GM12878 (cell line): Measurements from ENCODE around the gene COL11A2. TPM values are rescaled to one million over a fixed set of nuclear protein-coding genes. Genes with fewer than 3 reads are reported as not detected.

ENCODE experiments used
- ATAC-seq: fragments of 200-7000 bp; cut with Tn5 transposase; 3 replicates; pipeline ENCODE4 v1.9.1; 2020; ENCODE audit warnings: mild to moderate bottlenecking, moderate library complexity
- BruUV-seq: library from RNA; stranded (reverse); fragments of 400-500 nt; replicated peaks from 2 replicates; lab custom pipeline; 2021; lab: Mats Ljungman, UMichigan
- CTCF ChIA-PET: fragments of 300-600 bp; sonication (Branson Sonifier 250); formaldehyde crosslinking; extraction: SDS; loops from one replicate; lab custom pipeline; 2021; ENCODE audit warnings: inconsistent platforms; lab: Yijun Ruan, JAX
- POLR2A ChIA-PET: fragments of 350-600 bp; formaldehyde crosslinking; extraction: SDS; loops from one replicate; lab custom pipeline; 2021; ENCODE audit warnings: inconsistent platforms; lab: Charles Lee
- RAD21 ChIA-PET: fragments of 300-600 bp; sonication (Branson Sonifier 250); formaldehyde crosslinking; loops from one replicate; lab custom pipeline; 2023; ENCODE audit warnings: antibody characterized with exemption; ENCODE audit not compliant: unreplicated experiment; lab: Charles Lee
- SMC1A ChIA-PET: fragments of 300-600 bp; sonication (Branson Sonifier 250); formaldehyde crosslinking; loops from one replicate; lab custom pipeline; 2023; ENCODE audit not compliant: unreplicated experiment, uncharacterized antibody; lab: Charles Lee
- DNase-seq: peaks from one replicate; pipeline ENCODE4 v3.0.0-alpha.2; 2011; ENCODE audit warnings: low read depth, low spot score
- FAIRE-seq: peaks from 3 replicates; lab custom pipeline; 2011; peaks lifted over from hg19 to GRCh38; lab: Jason Lieb, UNC
- H2AFZ ChIP-seq: 2 replicates; pipeline ENCODE4 v1.6.0; 2011; ENCODE audit warnings: low read depth, low read length, control low read depth; ENCODE audit not compliant: control insufficient read depth
- H3K27ac ChIP-seq: 2 replicates; pipeline ENCODE4 v1.5.1; 2011; ENCODE audit warnings: control low read depth; ENCODE audit not compliant: control insufficient read depth, insufficient read depth
- H3K27me3 ChIP-seq, 2 experiments: replicated peaks in 1 of 2; 2 replicates each; pipeline versions ENCODE4 v1.6.0 to v1.6.1; 2011; ENCODE audit warnings: low read length in 1 of 2; ENCODE audit not compliant: control insufficient read depth in 2 of 2, insufficient read depth in 2 of 2
- H3K36me3 ChIP-seq, 2 experiments: 2 replicates each; pipeline ENCODE4 v1.5.1; 2011; ENCODE audit warnings: low read length in 1 of 2; ENCODE audit not compliant: control insufficient read depth in 2 of 2, insufficient read depth in 2 of 2
- H3K4me1 ChIP-seq: 2 replicates; pipeline ENCODE4 v1.6.1; 2011; ENCODE audit warnings: mild to moderate bottlenecking, low read length, moderate library complexity, mixed read lengths; ENCODE audit not compliant: control insufficient read depth, insufficient read depth
- H3K4me2 ChIP-seq: 2 replicates; pipeline ENCODE4 v1.6.0; 2011; ENCODE audit warnings: control low read depth; ENCODE audit not compliant: control insufficient read depth, insufficient read depth
- H3K4me3 ChIP-seq: fragments of 200-600 bp; sonication (generic); 2 replicates; pipeline ENCODE4 v1.5.1; 2016
- H3K79me2 ChIP-seq: 2 replicates; pipeline ENCODE4 v1.6.0; 2011; ENCODE audit warnings: low read length; ENCODE audit not compliant: control insufficient read depth, insufficient read depth
- H3K9ac ChIP-seq: 2 replicates; pipeline ENCODE4 v1.8.0; 2011; ENCODE audit warnings: low read length, control low read depth, mixed read lengths; ENCODE audit not compliant: control insufficient read depth, insufficient read depth
- H3K9me3 ChIP-seq: replicated peaks from 3 replicates; pipeline ENCODE4 v1.5.1; 2011; ENCODE audit warnings: mild to moderate bottlenecking, low read length; ENCODE audit not compliant: control insufficient read depth, insufficient read depth
- H4K20me1 ChIP-seq: 2 replicates; pipeline ENCODE4 v1.6.0; 2011; ENCODE audit not compliant: control insufficient read depth, insufficient read depth
- ASH2L ChIP-seq: fragments of 300-600, 200-600 bp; sonication (generic); IDR thresholded peaks from 2 replicates; pipeline ENCODE4 v1.6.1; 2017; ENCODE audit warnings: low read depth, mild to moderate bottlenecking, borderline replicate concordance
- BCL3 ChIP-seq: IDR thresholded peaks from 2 replicates; pipeline ENCODE4 v1.6.1; 2011; ENCODE audit warnings: borderline replicate concordance, low read depth, mild to moderate bottlenecking, moderate library complexity, low read length; ENCODE audit not compliant: insufficient read depth, poor library complexity, severe bottlenecking
- BMI1 ChIP-seq: fragments of 450-650 bp; IDR thresholded peaks from 2 replicates; pipeline ENCODE4 v1.6.1; 2016; ENCODE audit warnings: mild to moderate bottlenecking, moderate library complexity, borderline replicate concordance
- CBX3 ChIP-seq: fragments of 200-600 bp; sonication (generic); IDR thresholded peaks from 2 replicates; pipeline ENCODE4 v1.6.1; 2016; ENCODE audit warnings: low read depth, borderline replicate concordance
- CHD4 ChIP-seq: fragments of 200-600 bp; sonication (generic); IDR thresholded peaks from 2 replicates; pipeline ENCODE4 v1.6.1; 2016; ENCODE audit warnings: mild to moderate bottlenecking
- GATAD2B ChIP-seq: fragments of 450-650 bp; conservative IDR thresholded peaks from 2 replicates; pipeline ENCODE4 v1.6.1; 2017; ENCODE audit warnings: low read depth, mild to moderate bottlenecking, moderate library complexity
- NRF1 ChIP-seq: conservative IDR thresholded peaks from 2 replicates; pipeline ENCODE4 v1.6.1; 2011; ENCODE audit warnings: mild to moderate bottlenecking, low read depth, low read length, improper control_type of control experiment
- POLR2AphosphoS2 ChIP-seq: IDR thresholded peaks from 2 replicates; pipeline ENCODE4 v1.6.1; 2011; ENCODE audit warnings: low read depth, mild to moderate bottlenecking, low read length, improper control_type of control experiment, moderate library complexity
- RCOR1 ChIP-seq: conservative IDR thresholded peaks from 2 replicates; pipeline ENCODE4 v1.6.1; 2012; ENCODE audit warnings: low read depth, low read length, improper control_type of control experiment
- SMARCA5 ChIP-seq: fragments of 450-650 bp; IDR thresholded peaks from 2 replicates; pipeline ENCODE4 v1.6.1; 2017; ENCODE audit warnings: mild to moderate bottlenecking
- STAT1 ChIP-seq: fragments of 450-650 bp; conservative IDR thresholded peaks from 2 replicates; pipeline ENCODE4 v1.6.1; 2014; ENCODE audit warnings: antibody characterized with exemption, mild to moderate bottlenecking
- STAT3 ChIP-seq: IDR thresholded peaks from 2 replicates; pipeline ENCODE4 v1.6.1; 2011; ENCODE audit warnings: low read depth, low read length, improper control_type of control experiment
- SUZ12 ChIP-seq: fragments of 200-600 bp; sonication (generic); IDR thresholded peaks from one replicate; pipeline ENCODE4 v1.6.1; 2018; ENCODE audit warnings: antibody characterized with exemption, mild to moderate bottlenecking; ENCODE audit not compliant: unreplicated experiment
- ZNF207 ChIP-seq: fragments of 450-650 bp; IDR thresholded peaks from 2 replicates; pipeline ENCODE4 v1.6.1; 2014; ENCODE audit warnings: antibody characterized with exemption, mild to moderate bottlenecking, borderline replicate concordance
- ZNF274 ChIP-seq: IDR thresholded peaks from one replicate; pipeline ENCODE4 v1.8.0; 2011; ENCODE audit not compliant: insufficient read length, insufficient read depth
- WGBS: methylation state at CpG from one replicate; pipeline ENCODE4 v1.1.6; 2016; ENCODE audit warnings: low lambda C conversion rate; ENCODE audit not compliant: insufficient replicate concordance, insufficient coverage; ENCODE audit errors: missing lambda C conversion rate; 5-methylcytosine and 5-hydroxymethylcytosine counted together
- in situ Hi-C: fragments of 300-500 bp; cut with MboI; formaldehyde crosslinking; loops from 9 replicates; pipeline ENCODE4 v1.14.3; 2018; ENCODE audit warnings: mixed read lengths
- intact Hi-C: fragments of 100-400 bp; cut with micrococcal nuclease; formaldehyde crosslinking; loops from one replicate; pipeline ENCODE4 v1.14.2; 2022; ENCODE audit not compliant: unreplicated experiment
- polyA plus RNA-seq, 11 experiments: library from polyadenylated mRNA; depleted of rRNA in 4 of 11; unstranded in 6 of 11; stranded (reverse) in 5 of 11; fragments of >200 nt; fragmentation: Nextera tagmentation in 4 of 11; fragmentation: Illumina TruSeq in 1 of 11; extraction: Ambion mirVana in 4 of 11; extraction: Trizol in 1 of 11; gene quantifications; 1 replicate in 1 of 11; 2 replicates in 10 of 11; pipeline versions ENCODE4 v1.2.1 to v1.2.3, GENCODE V29; 2011 to 2016; ENCODE audit warnings: inconsistent platforms in 2 of 11, missing spikeins in 2 of 11, low read depth in 1 of 11
- total RNA-seq, 4 experiments: library from RNA; depleted of rRNA in 3 of 4; stranded (reverse); fragments of >200 nt in 3 of 4; fragmentation: Illumina TruSeq in 1 of 4; extraction: Trizol in 1 of 4; gene quantifications; 2 replicates each; pipeline versions ENCODE4 v1.2.1 to v1.2.3, GENCODE V29; 2013 to 2021

Gene COL11A2
- total and polyA plus RNA-seq, 10 of the 15 experiments (the other 5 are each of a cell fraction or from before 2014, with no cell fraction given), result 0.03 to 0.83 (median 0.22) TPM; not detected in 1

- H3K27me3 ChIP-seq, result peaks cover 2 to 5% of the 10 kb centered on the region in 2 experiments
- WGBS, result 92% methylated on average over 6 of the region's 6 CpGs
- H3K79me2 ChIP-seq, result no peaks in the 10 kb centered on the region; the same call in none of the 2 replicates
- ChIA-PET CTCF (interaction anchor here (1.5 kb wide), 1 partner anchor 55 kb away, joined by 3 read pairs; no protein-coding TSS in a partner anchor), POLR2A (no interaction called here), SMC1A (no interaction called here), RAD21 (no interaction called here)
- TF ChIP-seq STAT1, result no peak
- H3K27ac ChIP-seq, result no peak overlapping the region
- in situ Hi-C loops, result no loop called here
- no peak overlapping the region for H2AFZ ChIP-seq
- no peak overlapping the region for H3K4me2 ChIP-seq
- H3K9ac ChIP-seq, result no peak overlapping the region
- H3K9me3 ChIP-seq, result no peaks in the 10 kb centered on the region
- H3K4me3 ChIP-seq, result no peak overlapping the region
- intact Hi-C loops, result no loop called here
- no peaks in the 10 kb centered on the region for H4K20me1 ChIP-seq
- no peak for FAIRE-seq
- no peak for ATAC-seq
- BruUV-seq, result no TSS peak
- peaks cover 11 to 27% of the 10 kb centered on the region in 2 experiments for H3K36me3 ChIP-seq
- DNase-seq, result no peak
- 0 out of 2 replicates have a peak, but pooled peaks cover 10% of the 10 kb centered on the region for H3K4me1 ChIP-seq
Measured at GRCh38 chr6:33193619-33194018, 1.4 kb upstream of the COL11A2 start.

GRCh38 chr6:33192671-33193602, 670 bp upstream of the COL11A2 start:
- no peak overlapping the region for H3K4me3 ChIP-seq
- CTCF ChIA-PET, result no interaction called here
- in situ Hi-C loops, result no loop called here

More at GRCh38 chr6:33192671-33193602, 670 bp upstream of the COL11A2 start:
- FAIRE-seq (no peak), ATAC-seq (no peak), DNase-seq (no peak)
- Histone ChIP-seq H2AFZ (no peak overlapping the region), H3K79me2 (no peaks in the 10 kb centered on the region; the same call in none of the 2 replicates), H3K27me3 (peaks cover 2 to 5% of the 10 kb centered on the region in 2 experiments), H3K4me1 (0 out of 2 replicates have a peak, but pooled peaks cover 8% of the 10 kb centered on the region), H3K36me3 (peaks cover 11 to 27% of the 10 kb centered on the region in 2 experiments), H3K9me3 (no peaks in the 10 kb centered on the region), H4K20me1 (no peaks in the 10 kb centered on the region), H3K9ac (no peak overlapping the region), H3K27ac (no peak overlapping the region), H3K4me2 (0 out of 2 replicates have a peak overlapping the region, but pooled peaks have one; percentile 33)
- BruUV-seq, result no TSS peak
- intact Hi-C loops, result no loop called here
- RAD21 ChIA-PET, result no interaction called here
- 12% methylated on average over 62 of the region's 72 CpGs for WGBS
- POLR2A ChIA-PET, result no interaction called here
- no peak for TF ChIP-seq STAT3
- peak; percentile 87 for TF ChIP-seq SUZ12
- TF ChIP-seq BMI1, result no peak
- TF ChIP-seq ZNF207, result no peak
- no peak for TF ChIP-seq GATAD2B
- TF ChIP-seq STAT1, result no peak
- TF ChIP-seq CBX3, result no peak
- TF ChIP-seq ZNF274, result no peak
- no peak for TF ChIP-seq POLR2AphosphoS2
- TF ChIP-seq SMARCA5, result no peak
- no peak for TF ChIP-seq ASH2L
- peak; percentile 39 for TF ChIP-seq BCL3
- no peak for TF ChIP-seq NRF1
- TF ChIP-seq RCOR1, result no peak
- no peak for TF ChIP-seq CHD4
- SMC1A ChIA-PET, result no interaction called here
